ENCODE results near the gene RNF220. TPM values are rescaled to one million over a fixed set of nuclear protein-coding genes. Genes with fewer than 3 reads are reported as not detected.
A peak's percentile ranks its signal among the peaks of the same experiment; 100 is the strongest.
"Not testable (repeated sequence)": the region's sequence is repeated elsewhere in the genome, so short reads cannot be mapped to it uniquely, and the experiment has no call there.

RNF220 gene
- total RNA-seq, 1 donor from 2014 or later, result 74.0 TPM

DNA sequence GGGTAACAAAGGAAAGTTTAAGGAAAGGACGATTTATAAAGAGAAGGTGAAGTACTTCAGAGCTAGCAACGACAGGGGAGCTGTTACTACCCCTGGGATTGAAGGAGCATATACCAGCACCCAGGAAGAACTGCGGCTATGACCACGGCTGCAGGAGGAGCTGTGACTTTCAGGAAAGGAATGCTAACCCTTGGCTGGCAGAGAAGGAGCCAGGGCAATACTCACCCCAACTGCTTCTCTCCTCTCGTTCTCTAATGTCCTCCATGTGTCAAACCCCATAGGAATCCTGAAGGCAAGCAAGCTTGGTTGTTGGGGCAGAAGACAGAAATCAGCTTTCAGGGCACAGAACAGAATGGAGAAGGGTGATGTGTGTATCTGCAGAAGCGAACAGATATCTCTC, 148.7 kb downstream of the RNF220 start:
- no peak for DNase-seq

DNA sequence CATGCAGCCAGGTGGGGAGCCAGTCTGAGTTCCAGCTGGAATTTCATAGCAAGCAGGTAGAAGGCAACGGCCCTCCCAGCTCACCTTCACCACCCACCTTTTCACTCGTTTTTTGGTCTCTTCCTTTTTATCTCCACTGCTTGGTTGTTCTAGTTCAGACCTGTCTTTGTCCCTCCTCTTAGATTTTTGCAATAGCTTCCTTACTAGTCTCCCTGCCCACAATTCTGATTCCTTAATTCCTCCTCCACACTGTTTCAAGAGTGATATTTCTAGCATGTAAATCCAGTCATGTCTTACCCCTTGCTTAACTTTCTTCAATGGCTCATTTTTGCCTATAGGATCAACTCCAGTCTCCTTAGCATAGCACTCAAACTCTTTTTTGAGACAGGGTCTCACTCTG, 149.7 kb downstream of the RNF220 start:
- DNase-seq, result no peak

DNA sequence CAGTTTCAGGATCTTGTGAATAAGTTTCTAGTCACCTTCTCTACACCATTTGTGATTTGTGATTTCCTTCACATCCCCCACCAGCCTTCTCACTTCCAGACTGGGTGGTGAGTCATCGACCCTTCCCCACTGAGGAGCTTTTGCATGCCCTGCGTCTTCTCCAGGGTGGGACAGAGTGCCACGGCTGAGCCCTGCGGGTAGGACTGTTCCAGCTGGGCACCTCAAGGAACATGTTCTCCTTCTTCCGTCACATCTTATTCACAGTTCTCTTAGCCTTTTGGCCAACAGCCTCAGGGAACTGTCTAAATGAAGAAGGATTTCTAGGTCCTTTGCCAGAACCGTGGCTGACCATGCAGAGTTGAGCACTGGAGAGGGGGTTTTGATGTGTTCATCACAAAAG, 152.7 kb downstream of the RNF220 start:
- no peak for DNase-seq

DNA sequence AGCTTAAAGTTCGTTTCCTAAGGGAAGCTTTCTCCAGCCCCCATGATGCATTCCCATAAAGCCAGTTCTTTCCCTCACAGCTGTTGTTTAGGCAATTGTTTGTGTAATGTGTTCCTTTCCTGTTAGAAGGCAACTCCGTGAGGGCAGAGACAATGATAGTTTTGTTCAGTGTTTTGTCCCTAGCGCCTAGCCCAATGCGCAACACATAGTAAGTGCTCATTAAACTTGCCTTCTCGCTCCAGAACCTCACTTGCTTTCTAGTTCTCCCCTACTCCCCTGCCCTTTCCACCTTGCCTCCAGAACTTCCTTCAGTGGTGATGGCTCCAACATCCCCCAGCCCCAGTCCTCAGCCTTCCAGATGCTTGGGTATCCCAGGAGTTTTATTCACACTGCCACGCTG, 153.8 kb downstream of the RNF220 start:
- DNase-seq, result no peak

DNA sequence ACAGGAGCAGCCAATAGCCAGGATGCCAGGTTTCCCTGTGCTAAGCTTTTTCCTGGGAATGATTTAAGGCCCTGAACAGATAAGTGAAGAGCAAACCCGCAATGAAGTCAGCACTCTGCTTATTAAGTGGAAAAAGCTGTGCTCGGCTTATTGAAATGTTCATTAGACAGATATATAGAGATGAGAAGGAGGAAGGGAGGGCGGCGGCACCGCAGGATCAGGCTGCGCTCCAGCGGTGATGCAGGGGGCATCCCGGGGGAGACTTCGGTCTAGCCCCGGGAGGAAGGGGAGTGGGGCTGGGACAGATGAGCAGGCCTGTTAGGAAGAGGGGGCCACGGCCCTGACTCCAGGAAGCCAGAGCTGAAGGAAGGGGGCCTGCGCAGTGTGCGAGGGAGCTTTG, 154.3 kb downstream of the RNF220 start:
- no peak for DNase-seq

DNA sequence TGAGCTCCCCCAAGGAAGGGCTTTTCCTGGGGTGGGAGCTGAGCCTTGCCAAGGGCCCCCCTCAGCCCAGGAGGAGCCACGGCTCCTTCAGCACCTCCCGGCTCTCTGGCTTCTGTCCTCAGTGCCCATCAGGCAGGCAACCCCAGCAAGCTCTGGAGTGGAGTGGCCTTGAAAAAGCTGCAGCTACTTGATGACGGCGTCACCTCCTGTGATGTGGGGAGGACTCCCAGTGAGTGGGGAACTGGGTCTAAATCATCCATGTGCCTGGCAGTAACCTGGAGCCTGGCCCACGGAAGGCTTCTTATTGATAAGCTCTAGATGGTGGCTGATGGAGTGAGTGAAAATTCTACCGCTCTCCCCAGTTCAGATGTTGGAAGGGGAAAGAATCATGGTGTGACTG, 154.9 kb downstream of the RNF220 start:
- DNase-seq, result no peak

DNA sequence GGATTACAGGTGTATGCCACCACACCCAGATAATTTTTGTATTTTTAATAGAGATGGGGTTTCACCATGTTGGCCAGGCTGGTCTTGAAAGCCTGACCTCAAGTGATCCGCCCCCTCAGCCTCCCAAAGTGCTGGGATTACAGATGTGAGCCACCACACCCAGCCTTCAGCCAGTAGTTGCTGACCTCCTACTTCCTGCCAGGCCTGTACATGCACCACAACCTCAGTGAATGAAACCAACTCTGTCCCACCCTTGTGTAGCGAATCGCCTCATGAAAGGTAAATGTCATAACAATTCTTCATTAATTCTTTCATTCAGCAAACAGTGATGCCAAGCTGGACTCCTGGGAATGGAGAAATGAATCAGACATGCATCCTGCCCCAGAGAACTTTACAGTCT, 155.6 kb downstream of the RNF220 start:
- DNase-seq, result not testable (repeated sequence)

DNA sequence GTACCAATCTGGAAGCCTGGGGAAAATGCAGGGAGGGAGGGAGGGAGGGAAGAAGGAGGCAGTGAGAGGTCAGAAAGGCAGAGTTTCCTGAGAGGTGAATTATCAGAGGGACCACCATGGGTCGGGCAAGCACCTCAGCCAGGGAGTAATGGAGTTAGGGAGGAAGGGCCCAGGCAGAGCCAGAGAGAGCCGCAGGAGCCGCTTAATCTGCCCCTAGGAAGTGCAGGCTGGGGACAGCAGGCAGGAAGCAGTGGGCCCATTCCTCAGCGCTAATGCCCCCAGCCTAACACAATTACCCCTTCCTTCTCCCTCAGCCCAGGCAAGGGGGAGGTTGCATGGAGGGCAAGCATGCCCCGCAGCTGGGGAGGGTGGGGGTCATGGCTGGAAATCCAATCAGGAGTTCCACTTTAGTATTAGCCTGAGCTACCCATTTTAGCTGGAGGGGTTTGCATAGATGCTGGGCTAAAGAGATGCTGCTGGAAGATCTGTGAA, 160.2 kb downstream of the RNF220 start:
- DNase-seq, result no peak

DNA sequence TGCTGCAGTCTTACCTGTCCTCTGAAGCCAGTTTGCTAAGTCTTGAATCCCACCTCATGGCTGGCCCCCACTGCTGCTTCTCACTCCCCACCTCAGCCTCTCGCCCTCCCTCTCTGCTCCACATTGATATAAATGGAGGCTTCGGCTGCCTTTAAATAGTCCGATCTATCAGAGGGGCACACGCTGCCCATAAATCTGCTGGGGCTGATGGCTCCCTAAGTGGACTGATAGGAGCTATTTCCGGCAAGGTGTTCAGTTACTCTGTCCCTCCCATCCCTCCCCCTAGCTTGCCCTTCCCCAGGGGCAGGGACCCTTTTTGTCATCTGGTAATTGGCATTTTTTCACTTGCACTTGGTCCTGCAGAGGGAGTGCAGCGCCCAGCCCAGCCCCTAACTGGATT, 160.8 kb downstream of the RNF220 start:
- no peak for DNase-seq

DNA sequence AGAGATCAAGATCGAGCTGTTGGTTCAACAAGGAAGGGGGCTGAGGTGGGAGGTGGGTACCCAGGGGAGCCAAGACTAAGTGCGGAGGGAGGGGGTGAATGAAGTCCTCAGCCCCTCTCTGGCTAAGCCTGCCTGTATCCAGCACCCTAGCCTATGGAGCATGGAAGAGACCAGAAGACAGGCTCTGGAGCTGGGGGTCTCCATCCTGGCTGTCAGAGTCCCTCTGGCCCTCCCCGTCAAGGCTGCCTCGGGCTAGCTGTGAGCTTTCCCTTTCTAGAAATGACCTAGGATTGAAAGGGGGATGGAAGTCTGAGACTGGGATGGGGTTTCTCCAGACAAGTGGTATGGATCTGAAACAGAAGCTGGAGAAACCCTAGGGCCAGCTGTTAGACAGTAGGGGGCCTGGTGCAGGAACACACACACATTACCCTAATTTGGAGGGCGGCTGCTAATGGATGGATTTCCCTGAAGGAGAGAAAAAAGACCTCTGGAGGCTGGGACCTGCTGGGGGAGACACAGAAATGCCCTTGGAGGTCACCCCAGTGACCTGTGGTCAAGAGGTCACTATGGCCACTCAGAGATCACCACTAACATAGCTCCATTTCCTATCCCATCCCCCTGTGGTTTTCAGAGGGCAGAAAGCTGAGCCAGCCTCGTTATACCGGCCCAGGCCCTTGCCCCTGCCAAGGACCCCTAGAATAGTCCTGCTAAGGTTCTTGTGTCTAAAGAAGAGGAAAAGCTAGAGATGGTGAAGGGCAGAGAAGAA, 161.4 kb downstream of the RNF220 start:
- DNase-seq, result no peak

DNA sequence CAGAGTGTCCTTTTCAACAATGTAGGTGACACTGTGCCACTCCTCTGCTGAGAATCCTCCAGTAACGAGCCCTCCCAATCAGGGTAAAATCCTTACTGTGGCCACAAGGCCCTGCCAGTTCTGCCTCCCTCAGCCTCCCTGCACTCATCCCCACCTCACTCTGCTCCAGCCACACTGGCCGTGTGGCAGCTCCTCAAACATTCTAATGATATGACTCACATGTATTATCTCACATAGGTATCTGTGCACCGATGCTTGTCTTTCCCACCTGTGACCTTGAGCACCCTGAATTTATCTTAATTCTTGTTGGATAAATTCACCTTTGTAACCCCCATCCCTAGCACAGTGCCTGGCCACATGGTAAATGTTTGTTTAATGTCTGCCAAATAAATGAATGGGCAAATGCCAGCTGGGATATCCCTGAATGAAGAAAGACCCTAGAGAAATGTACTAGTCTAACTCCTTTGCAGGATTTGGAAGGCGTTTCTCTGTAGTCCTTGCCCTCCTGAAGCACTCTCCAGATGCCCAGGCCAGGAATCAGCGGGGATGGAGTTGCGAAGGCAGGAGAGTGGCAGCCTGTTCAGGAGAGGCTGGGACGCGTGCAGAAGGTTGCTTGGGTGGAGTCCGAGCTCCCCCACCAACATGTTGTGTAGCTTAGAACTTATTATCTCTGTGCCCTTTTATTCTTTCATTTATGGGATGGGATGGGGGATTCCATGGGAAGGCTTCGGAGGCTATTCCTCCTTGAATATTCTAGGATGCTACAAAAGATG, 163.3 kb downstream of the RNF220 start:
- DNase-seq, result no peak

DNA sequence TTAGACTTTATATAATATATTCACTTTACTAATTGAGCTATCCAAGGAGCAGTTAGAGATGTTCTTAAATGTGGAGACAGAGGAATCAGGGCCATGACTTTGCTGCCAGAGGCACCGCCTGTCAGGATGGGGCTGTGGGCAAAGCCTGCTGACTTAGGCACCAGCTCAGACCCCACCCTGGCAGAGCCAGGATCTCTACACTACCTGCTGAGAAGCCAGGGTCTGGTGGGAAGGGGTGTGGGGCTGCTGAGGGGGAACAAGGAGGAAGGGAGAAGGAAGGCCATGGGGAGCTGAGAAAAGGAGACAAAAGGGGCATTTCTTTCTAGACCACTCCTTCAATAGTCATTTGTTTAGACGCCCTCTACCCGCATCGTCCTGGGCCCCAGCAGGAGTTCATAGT, 164.4 kb downstream of the RNF220 start:
- DNase-seq, result no peak

DNA sequence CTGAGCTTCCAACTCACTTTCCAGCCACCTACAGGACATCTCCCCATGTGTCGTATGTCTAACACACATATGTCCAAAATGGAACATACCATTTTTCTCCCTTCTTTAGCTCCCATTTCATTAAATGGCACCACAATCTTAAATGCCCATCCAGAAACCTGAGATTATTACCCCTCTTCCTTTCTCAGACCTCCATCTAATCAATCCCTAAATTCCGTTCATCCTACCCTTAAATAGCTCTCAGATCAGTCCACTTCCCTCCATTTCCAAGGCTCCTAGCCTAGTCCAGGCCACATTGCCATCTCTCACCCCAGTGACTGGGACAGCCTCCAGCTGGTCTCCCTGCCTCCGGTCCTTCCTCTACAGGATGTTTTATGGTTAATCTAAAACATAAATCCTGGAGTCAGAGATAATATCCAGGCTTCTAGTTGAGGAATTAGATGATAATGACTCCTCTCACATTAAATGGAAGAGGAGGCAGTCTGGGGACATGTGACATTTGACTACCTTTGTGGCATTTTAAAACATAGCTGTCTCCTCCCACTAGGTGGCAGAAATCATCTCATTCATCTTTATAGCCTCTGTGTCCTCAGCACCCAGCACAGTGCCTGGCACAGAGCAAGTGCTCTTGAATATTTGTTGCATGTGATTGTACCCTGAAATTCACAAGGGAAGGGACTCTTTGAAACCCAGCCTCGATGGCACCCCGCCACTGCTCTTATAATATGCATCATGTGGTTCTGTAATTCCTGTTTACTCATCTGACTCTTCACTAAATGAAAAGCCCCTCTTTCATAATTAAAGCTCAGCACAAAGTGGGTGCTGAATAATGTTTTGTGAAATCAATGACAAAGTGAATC, 166.9 kb downstream of the RNF220 start:
- DNase-seq, result peak; percentile 36

DNA sequence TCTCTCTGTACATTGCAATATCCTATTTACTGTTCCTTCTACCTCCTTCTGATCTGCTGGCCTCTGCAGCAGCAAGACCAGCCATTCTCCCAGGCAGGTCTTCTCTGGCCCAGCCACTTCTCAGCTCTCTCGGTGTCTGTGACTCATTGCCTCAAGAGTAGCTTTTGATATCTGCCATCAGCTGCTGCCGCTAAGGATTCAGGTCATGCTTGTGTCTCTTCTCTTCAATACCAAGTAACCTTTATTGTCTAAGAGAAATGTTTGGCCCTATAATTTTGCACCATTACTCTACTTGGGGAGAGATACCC, 167.5 kb downstream of the RNF220 start:
- no peak for DNase-seq

DNA sequence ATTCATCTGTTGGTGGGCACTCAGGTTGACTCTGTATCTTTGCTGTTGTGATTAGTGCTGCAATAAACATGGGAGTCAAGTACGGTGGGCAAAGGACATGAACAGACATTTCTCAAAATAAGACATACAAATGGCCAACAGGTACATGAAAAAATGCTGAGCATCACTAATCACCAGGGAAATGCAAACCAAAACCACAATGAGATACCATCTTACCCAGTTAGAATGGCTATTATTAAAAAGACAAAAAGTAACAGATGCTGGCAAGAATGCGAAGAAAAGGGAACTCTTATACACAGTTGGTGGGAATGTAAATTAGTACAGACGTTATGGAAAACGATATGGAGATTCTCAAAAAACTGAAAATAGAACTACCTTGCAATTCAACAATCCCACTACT, 170.3 kb downstream of the RNF220 start:
- DNase-seq, result no peak

DNA sequence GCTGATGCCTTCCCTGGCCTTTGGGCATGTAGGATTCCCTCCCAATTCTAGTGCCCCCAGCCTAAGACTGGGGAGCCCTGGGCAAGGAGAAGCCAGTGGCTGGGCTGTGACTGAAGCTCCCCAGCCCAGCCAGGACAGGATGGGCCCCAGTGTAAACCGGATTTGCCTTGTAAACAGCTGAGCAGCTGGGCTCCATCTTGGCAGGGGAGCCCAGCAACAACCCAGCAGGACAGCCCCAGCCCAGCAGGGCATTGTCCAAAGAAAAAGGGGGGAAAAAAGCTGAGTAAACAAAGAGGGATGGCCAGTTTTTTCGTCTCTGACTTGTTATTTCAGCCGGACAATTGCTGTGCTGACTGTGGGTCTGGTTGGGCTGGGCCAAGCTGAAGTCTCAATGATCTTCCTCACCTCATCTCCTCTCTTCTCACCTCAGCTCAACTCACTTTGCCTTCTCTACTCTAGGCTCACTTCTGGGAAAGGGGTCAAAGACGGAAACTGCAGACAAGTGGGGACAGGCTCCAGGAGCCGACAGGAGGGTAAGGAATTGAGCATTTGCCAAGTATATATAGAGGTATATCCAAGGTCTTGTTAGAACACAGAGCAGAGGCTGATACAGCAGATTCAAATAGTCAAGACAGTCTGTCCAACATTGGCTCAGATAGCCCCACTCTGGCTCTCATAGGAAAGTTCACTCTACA, 171.5 kb downstream of the RNF220 start:
- peak; percentile 67 for DNase-seq

DNA sequence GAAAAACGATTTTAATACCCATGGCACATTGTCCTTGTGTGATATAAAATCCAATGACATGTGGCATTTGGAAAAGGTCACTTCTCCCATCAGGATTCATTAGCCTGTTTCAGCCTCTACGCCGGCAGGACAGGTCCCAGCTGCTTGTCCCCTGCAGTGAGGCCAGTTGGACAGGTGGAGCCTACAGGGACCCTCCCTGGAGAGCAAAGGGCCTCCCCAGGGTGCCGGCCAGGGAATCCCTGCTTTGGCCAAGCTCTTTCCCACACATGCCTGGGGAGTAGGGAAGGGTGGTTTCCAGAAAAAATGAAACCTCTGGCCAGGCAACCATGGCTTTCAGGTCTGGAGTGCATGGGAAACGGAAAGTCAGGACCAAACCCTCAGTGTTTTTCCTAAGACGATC, 176.2 kb downstream of the RNF220 start:
- no peak for DNase-seq

DNA sequence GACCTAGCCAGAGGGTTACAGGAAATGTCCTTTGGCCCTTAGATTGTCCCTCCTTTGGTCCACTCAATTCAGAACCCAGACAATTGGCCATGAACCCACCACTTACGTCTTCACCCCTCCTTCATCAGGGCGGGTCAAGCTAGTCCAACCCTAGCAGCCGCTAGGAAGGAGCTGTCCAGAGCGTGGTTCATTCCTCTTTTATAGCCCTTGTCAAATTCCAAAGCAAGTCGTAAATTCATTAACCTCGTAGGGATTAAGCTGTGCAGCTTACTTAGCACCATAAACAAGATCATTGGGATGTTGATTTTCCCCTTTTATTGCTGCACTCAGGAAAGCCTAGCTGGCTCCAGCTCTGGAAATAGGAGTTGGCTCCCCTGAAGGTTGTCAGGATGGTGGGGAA, 179.1 kb downstream of the RNF220 start:
- DNase-seq, result no peak

DNA sequence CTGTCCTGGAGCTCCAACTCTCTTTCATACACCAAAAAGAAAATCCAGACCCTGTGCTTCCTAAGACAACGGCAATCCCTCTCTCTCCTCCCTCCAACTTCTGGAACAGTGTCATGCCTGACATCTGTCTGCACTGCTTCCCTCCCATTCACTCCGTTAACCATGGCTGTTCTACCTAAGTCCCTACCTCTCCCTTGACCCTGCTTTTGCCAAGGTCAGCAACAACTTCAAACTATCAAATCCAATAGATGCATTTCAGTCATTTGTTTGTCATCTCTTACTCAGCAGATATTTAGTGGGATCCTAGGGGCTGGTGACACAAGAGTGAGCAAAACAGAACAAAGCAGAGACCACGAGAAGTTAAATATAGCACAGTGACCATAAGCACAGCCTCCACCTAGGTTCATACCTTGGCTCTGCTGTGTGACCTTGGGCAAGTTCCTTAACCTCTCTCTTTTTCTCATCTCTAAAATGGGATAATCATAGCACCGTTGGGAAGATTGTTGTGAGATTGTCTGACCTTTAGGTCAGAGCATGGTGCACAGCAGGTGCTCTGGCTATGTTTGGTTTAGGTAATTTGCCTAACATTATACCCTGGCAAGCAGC, 180.4 kb downstream of the RNF220 start:
- no peak for DNase-seq

DNA sequence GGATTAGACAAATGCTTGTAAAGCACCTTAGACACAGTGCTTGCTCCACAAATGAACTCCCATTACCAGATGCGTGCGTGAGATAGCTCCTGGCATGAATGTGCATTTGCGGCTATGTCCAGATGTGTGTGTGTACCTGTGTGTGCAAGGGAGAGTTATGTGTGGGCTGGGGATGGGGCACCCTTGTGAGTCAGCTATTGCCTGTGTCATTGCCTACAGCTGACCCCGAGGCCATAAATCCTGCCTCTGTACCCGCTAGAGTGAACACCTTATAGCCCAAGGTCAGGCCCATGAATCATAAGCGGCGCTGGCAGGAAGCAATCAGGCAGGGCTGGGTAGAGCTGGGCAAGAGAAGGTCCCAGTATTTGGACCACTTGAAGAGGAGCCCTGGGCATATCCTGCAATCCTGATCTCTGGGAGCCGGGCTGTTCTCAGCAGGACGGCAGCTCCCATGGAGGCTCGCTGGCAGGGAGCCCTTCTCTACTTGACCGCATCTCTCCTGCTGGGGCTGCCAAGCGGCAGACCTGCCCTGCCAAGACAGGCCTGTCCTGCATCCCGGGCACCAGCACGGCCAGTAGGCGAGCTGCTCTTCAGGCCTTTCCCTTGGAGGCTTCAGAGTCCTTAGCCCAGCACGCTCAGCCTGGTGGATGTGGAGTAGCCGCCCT, 182.9 kb downstream of the RNF220 start:
- DNase-seq, result no peak

DNA sequence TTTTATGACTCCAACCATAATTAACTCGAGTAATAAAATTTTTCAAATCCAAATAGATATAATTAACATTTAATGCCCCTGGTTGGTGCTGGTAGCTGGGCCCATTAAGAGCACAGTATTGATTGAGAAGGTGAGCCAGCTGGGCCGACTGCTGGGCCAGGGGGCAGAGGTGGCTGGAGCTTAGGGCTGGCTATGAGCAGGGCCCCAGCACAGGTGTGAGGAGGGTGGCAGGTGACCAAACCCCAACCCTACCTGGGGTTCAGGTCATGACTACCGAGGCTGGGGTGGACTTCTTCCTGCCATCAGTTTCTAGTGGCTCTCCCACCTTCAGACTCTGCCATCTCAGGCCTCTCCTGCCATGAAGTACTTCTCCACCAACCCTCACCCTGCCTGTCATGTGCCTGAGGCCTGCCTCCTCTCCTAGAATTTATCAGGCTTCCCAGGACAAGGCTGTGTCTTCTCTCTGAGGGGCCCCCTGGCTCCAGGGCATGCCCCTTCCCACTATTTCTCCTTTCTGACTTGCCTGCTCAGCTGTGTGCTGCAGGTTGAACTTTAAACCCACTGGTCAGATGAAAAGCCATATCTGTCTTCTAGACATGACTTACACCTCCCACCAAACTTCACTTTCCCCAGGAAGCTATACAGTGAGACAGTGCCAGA, 183.6 kb downstream of the RNF220 start:
- no peak for DNase-seq
